Measurements from ENCODE around the gene SLC9A4.

DNA sequence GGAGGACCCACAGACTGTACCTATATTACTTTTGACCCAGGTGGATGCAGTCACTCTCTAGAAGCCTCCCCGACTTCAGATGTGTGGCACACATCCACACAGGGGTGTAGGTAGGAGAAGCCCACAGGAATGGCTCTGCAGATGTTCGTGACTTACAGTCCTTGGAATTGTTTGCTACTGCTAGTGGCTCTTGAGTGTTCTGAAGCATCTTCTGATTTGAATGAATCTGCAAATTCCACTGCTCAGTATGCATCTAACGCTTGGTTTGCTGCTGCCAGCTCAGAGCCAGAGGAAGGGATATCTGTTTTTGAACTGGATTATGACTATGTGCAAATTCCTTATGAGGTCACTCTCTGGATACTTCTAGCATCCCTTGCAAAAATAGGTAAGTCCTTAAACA is 605 bp downstream of the SLC9A4 start:
- no peak for TF ChIP-seq CTCF (IDR thresholded peaks at IDR 0.05)
- TF ChIP-seq EZH2 (IDR thresholded peaks at IDR 0.05; ENCODE audit: borderline replicate concordance, insufficient read depth, low read depth, low read length, poor library complexity, severe bottlenecking) = no peak

All from B cell (primary cell).